HG03108 (cell line): ENCODE results near the gene CADM4.
"Not testable (repeated sequence)": the region's sequence is repeated elsewhere in the genome, so short reads cannot be mapped to it uniquely, and the experiment has no call there.

Experiments used
- ATAC-seq: cut with Tn5 transposase; IDR thresholded peaks from one replicate; pipeline ENCODE4 v1.9.1; 2021; ENCODE audit warnings: moderate library complexity; ENCODE audit not compliant: unreplicated experiment

Gene CADM4

GRCh38 chr19:43667126-43667875 is 27.7 kb upstream of the CADM4 start:
- ATAC-seq: no peak

- no peak for ATAC-seq
These were observed 24.4 kb upstream of the CADM4 start for GRCh38 chr19:43664018-43664417.

- ATAC-seq: no peak
These were observed 22.8 kb upstream of the CADM4 start for GRCh38 chr19:43662487-43662886.

- no peak for ATAC-seq
These were observed 21.3 kb upstream of the CADM4 start for GRCh38 chr19:43660971-43661360.

GRCh38 chr19:43660301-43660970 is 20.8 kb upstream of the CADM4 start:
- ATAC-seq: no peak

- ATAC-seq: no peak
These were observed 18.8 kb upstream of the CADM4 start for GRCh38 chr19:43658494-43658893.

- ATAC-seq: no peak
These were observed 18.4 kb upstream of the CADM4 start for GRCh38 chr19:43658001-43658400.

- ATAC-seq: no peak
These were observed 16.8 kb upstream of the CADM4 start for GRCh38 chr19:43656436-43656835.

- no peak for ATAC-seq
These were observed 12.9 kb upstream of the CADM4 start for GRCh38 chr19:43652546-43652874.

GRCh38 chr19:43651758-43652545 is 12.3 kb upstream of the CADM4 start:
- no peak for ATAC-seq

- not testable (repeated sequence) for ATAC-seq
These were observed 10.6 kb upstream of the CADM4 start for GRCh38 chr19:43650276-43650675.

GRCh38 chr19:43649514-43649913 is 9.9 kb upstream of the CADM4 start:
- ATAC-seq: no peak

- no peak for ATAC-seq
These were observed 9.0 kb upstream of the CADM4 start for GRCh38 chr19:43648633-43649032.

GRCh38 chr19:43644181-43644580 is 4.5 kb upstream of the CADM4 start:
- ATAC-seq: no peak

- no peak for ATAC-seq
These were observed 3.7 kb upstream of the CADM4 start for GRCh38 chr19:43643326-43643725.

GRCh38 chr19:43642531-43642930 is 2.9 kb upstream of the CADM4 start:
- ATAC-seq: no peak

- no peak for ATAC-seq
These were observed 1.7 kb upstream of the CADM4 start for GRCh38 chr19:43641333-43641732.

- no peak for ATAC-seq
These were observed 741 bp upstream of the CADM4 start for GRCh38 chr19:43640424-43640757.

GRCh38 chr19:43638995-43639518 is 593 bp downstream of the CADM4 start:
- ATAC-seq: no peak

- ATAC-seq: no peak
These were observed 1.2 kb downstream of the CADM4 start for GRCh38 chr19:43638214-43638994.

- no peak for ATAC-seq
These were observed 3.4 kb downstream of the CADM4 start for GRCh38 chr19:43636121-43636683.
